ENCODE measurements around the gene CD8B. TPM values are rescaled to one million over a fixed set of nuclear protein-coding genes. Genes with fewer than 3 reads are reported as not detected.
"Not testable (repeated sequence)": the region's sequence is repeated elsewhere in the genome, so short reads cannot be mapped to it uniquely, and the experiment has no call there.

CD8B gene
- total and polyA plus RNA-seq, 9 of the 15 experiments (the other 6 are each of a cell fraction or from before 2014, with no cell fraction given) = not detected

DNA sequence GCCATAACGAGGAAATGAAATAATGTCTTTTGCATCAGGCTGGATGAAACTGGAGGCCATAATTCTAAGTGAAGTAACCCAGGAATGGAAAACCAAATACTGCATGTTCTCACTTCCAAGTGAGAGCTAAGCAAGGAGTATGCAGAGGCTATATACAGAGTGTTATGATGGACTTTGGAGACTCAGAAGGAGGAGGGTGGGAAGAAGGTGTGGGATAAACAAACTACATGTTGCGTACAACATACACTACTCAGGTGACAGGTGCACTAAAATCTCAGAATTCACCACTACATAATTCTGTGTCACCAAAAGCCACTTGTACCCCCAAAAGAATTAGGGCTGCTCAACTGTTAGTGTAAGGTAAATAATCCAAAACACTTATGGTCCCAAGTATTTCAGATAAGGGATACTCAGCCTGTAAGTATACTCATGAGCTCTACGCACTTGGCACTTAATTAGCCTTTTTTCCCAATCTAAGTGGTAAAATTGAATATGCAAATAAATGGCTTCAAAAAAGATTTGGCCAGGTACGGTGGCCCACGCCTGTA lies 20.5 kb upstream of the CD8B start:
- WGBS (ENCODE audit: insufficient coverage, low coverage, missing lambda C conversion rate) = 6% methylated on average over 5 of the region's 5 CpGs
- H3K4me2 ChIP-seq (ENCODE audit: insufficient read depth, low read length); H3K27ac ChIP-seq (ENCODE audit: extremely low read depth, low read depth, low read length); H3K36me3 ChIP-seq (ENCODE audit: control insufficient read depth, insufficient read depth, low read length); H3K79me2 ChIP-seq (ENCODE audit: control insufficient read depth, insufficient read depth, low read length); BruUV-seq (replicated peaks); in situ Hi-C loops (cut with MboI); H3K9ac ChIP-seq (ENCODE audit: insufficient read depth in 1 of 2, low read depth in 2 of 2, low read length in 2 of 2); H3K4me3 ChIP-seq; H3K27me3 ChIP-seq (ENCODE audit: control insufficient read depth in 2 of 2, insufficient read depth in 2 of 2, low read length in 2 of 2); H3K4me1 ChIP-seq (replicated peaks in 1 of 2; ENCODE audit: control insufficient read depth in 2 of 2, insufficient read depth in 2 of 2, low read length in 2 of 2); H4K20me1 ChIP-seq (replicated peaks; ENCODE audit: control insufficient read depth, insufficient read depth, low read length); H2AFZ ChIP-seq (ENCODE audit: low read depth, low read length); FAIRE-seq; ATAC-seq; H3K9me3 ChIP-seq (replicated peaks; ENCODE audit: control insufficient read depth, insufficient read depth, low read depth, low read length); POLR2A ChIA-PET; DNase-seq (ENCODE audit: extremely low read depth in 1 of 4, low spot score in 3 of 4); intact Hi-C loops (cut with micrococcal nuclease); CTCF ChIA-PET (ENCODE audit: low intra/inter-chr PET ratio); H3K9me1 ChIP-seq (ENCODE audit: control insufficient read depth, insufficient read depth, low read length): not testable (repeated sequence)

DNA sequence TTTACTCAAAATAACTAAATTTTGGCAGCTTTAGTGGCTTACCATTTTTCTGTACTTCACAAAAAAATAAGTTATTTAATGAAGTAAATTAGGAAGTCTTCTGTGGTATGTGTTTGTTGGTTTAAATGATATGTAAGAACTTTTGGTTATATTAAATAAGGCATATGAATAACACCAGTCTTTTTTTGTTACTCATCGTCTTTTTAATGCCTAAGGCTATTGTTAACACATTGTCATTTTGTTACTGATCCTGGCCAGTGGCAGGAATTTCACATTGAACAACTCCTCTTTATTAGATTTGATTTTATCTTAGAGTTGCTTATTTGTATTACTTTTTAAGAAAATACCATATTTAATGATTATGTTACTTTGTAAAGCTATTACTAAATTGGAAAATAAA lies 17.3 kb upstream of the CD8B start:
- DNase-seq (ENCODE audit: extremely low read depth in 1 of 4, low spot score in 3 of 4); H3K9me3 ChIP-seq (replicated peaks; ENCODE audit: control insufficient read depth, insufficient read depth, low read depth, low read length); ATAC-seq; H3K4me1 ChIP-seq (replicated peaks in 1 of 2; ENCODE audit: control insufficient read depth in 2 of 2, insufficient read depth in 2 of 2, low read length in 2 of 2); H3K27ac ChIP-seq (ENCODE audit: extremely low read depth, low read depth, low read length); POLR2A ChIA-PET; H3K9me1 ChIP-seq (ENCODE audit: control insufficient read depth, insufficient read depth, low read length); H3K4me3 ChIP-seq; CTCF ChIA-PET (ENCODE audit: low intra/inter-chr PET ratio); FAIRE-seq; BruUV-seq (replicated peaks); in situ Hi-C loops (cut with MboI); H2AFZ ChIP-seq (ENCODE audit: low read depth, low read length); H3K27me3 ChIP-seq (ENCODE audit: control insufficient read depth in 2 of 2, insufficient read depth in 2 of 2, low read length in 2 of 2); H3K36me3 ChIP-seq (ENCODE audit: control insufficient read depth, insufficient read depth, low read length); H3K79me2 ChIP-seq (ENCODE audit: control insufficient read depth, insufficient read depth, low read length); intact Hi-C loops (cut with micrococcal nuclease); H3K4me2 ChIP-seq (ENCODE audit: insufficient read depth, low read length); H4K20me1 ChIP-seq (replicated peaks; ENCODE audit: control insufficient read depth, insufficient read depth, low read length); H3K9ac ChIP-seq (ENCODE audit: insufficient read depth in 1 of 2, low read depth in 2 of 2, low read length in 2 of 2): not testable (repeated sequence)
- 12% methylated on average over 1 of the region's 1 CpG for WGBS (ENCODE audit: insufficient coverage, low coverage, missing lambda C conversion rate)

DNA sequence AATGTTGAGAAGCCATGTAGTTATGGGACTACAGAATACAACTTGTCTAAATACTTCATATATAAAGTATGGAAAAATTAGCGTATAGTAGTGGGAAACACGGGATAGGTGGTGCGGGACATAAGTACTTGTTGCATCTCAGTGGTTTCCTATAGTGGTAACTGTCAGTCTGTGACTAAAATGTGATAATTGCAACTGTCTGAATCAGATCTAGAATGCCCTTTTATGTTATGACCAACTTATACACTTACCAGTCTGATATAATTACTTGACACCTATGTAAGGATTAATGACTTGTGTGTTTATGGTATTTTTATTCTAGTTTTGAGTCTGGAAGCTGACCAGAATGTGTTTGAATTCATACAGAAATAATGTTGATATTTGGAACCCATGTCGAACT lies 9.3 kb upstream of the CD8B start:
- DNase-seq (ENCODE audit: extremely low read depth in 1 of 4, low spot score in 3 of 4); H3K27ac ChIP-seq (ENCODE audit: extremely low read depth, low read depth, low read length); CTCF ChIA-PET (ENCODE audit: low intra/inter-chr PET ratio); H3K9me3 ChIP-seq (replicated peaks; ENCODE audit: control insufficient read depth, insufficient read depth, low read depth, low read length); BruUV-seq (replicated peaks); H3K9ac ChIP-seq (ENCODE audit: insufficient read depth in 1 of 2, low read depth in 2 of 2, low read length in 2 of 2); H3K4me2 ChIP-seq (ENCODE audit: insufficient read depth, low read length); H3K4me1 ChIP-seq (replicated peaks in 1 of 2; ENCODE audit: control insufficient read depth in 2 of 2, insufficient read depth in 2 of 2, low read length in 2 of 2); FAIRE-seq; H3K79me2 ChIP-seq (ENCODE audit: control insufficient read depth, insufficient read depth, low read length); in situ Hi-C loops (cut with MboI); H3K9me1 ChIP-seq (ENCODE audit: control insufficient read depth, insufficient read depth, low read length); H4K20me1 ChIP-seq (replicated peaks; ENCODE audit: control insufficient read depth, insufficient read depth, low read length); intact Hi-C loops (cut with micrococcal nuclease); POLR2A ChIA-PET; H3K4me3 ChIP-seq; H3K36me3 ChIP-seq (ENCODE audit: control insufficient read depth, insufficient read depth, low read length); ATAC-seq; H2AFZ ChIP-seq (ENCODE audit: low read depth, low read length); H3K27me3 ChIP-seq (ENCODE audit: control insufficient read depth in 2 of 2, insufficient read depth in 2 of 2, low read length in 2 of 2): not testable (repeated sequence)
- WGBS (ENCODE audit: insufficient coverage, low coverage, missing lambda C conversion rate) = 0% methylated on average over 1 of the region's 4 CpGs

DNA sequence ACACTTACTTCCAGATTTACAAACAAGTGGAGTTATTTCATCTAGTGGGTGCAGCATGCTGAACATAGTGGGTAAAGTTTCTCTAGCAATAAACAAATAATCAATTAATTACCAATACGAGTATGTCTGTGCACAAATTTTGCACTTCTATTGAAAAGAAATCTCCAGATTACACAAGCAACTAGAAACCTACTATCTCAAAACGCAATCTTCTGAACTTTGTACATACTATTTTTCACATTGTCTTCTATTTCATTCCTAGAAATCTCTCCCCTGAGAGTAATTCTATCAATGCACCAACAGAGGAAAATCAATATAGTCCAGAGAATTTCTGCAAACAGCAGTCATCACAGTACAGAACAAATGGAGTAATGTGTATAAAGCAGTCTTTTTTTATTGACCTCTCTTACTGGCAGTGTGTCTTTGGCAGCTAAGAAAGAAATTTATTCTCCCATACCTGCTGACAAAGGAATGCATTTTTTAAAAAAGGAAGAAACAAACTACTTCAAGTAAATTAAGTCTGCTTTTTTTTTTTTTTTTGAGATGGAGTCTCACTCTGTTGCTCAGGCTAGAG lies 7.3 kb upstream of the CD8B start:
- H3K27me3 ChIP-seq (ENCODE audit: control insufficient read depth in 2 of 2, insufficient read depth in 2 of 2, low read length in 2 of 2); H3K4me2 ChIP-seq (ENCODE audit: insufficient read depth, low read length); H3K9ac ChIP-seq (ENCODE audit: insufficient read depth in 1 of 2, low read depth in 2 of 2, low read length in 2 of 2); H4K20me1 ChIP-seq (replicated peaks; ENCODE audit: control insufficient read depth, insufficient read depth, low read length); POLR2A ChIA-PET; H3K36me3 ChIP-seq (ENCODE audit: control insufficient read depth, insufficient read depth, low read length); H2AFZ ChIP-seq (ENCODE audit: low read depth, low read length); FAIRE-seq; H3K27ac ChIP-seq (ENCODE audit: extremely low read depth, low read depth, low read length); H3K4me1 ChIP-seq (replicated peaks in 1 of 2; ENCODE audit: control insufficient read depth in 2 of 2, insufficient read depth in 2 of 2, low read length in 2 of 2); H3K9me1 ChIP-seq (ENCODE audit: control insufficient read depth, insufficient read depth, low read length); intact Hi-C loops (cut with micrococcal nuclease); H3K9me3 ChIP-seq (replicated peaks; ENCODE audit: control insufficient read depth, insufficient read depth, low read depth, low read length); DNase-seq (ENCODE audit: extremely low read depth in 1 of 4, low spot score in 3 of 4); CTCF ChIA-PET (ENCODE audit: low intra/inter-chr PET ratio); BruUV-seq (replicated peaks); in situ Hi-C loops (cut with MboI); ATAC-seq; H3K79me2 ChIP-seq (ENCODE audit: control insufficient read depth, insufficient read depth, low read length); H3K4me3 ChIP-seq: not testable (repeated sequence)
- WGBS (ENCODE audit: insufficient coverage, low coverage, missing lambda C conversion rate) = 3% methylated on average over 2 of the region's 2 CpGs

Data from K562 (cell line).